ENCODE data around the gene HEATR3. TPM values are rescaled to one million over a fixed set of nuclear protein-coding genes. Genes with fewer than 3 reads are reported as not detected.

Gene HEATR3
- total RNA-seq, 1 experiment from 2014 or later, result 41.8 TPM

- intact Hi-C loops (cut with micrococcal nuclease; ENCODE audit: unreplicated experiment), result no loop called here
- no peak for DNase-seq (ENCODE audit: low spot score)
- Histone ChIP-seq H3K27ac (ENCODE audit: low read depth, low read length, poor library complexity, severe bottlenecking) (no peak overlapping the region), H3K27me3 (replicated peaks; ENCODE audit: insufficient read depth, low read depth, low read length, poor library complexity) (no peaks in the 10 kb centered on the region), H3K9me3 (ENCODE audit: low read depth, low read length, poor library complexity, severe bottlenecking) (no peaks in the 10 kb centered on the region), H3K4me1 (ENCODE audit: insufficient read depth, low read length, poor library complexity, severe bottlenecking) (no peaks in the 10 kb centered on the region), H3K36me3 (ENCODE audit: insufficient read depth, low read length, poor library complexity, severe bottlenecking) (no peaks in the 10 kb centered on the region), H3K4me3 (ENCODE audit: low read depth, low read length, poor library complexity, severe bottlenecking) (no peak overlapping the region)
- POLR2A ChIA-PET (ENCODE audit: low non-redundant PET), result no interaction called here
- CTCF ChIA-PET, result no interaction called here
- no TSS peak for BruUV-seq (replicated peaks)
- TF ChIP-seq EZH2 (IDR thresholded peaks at IDR 0.05; ENCODE audit: borderline replicate concordance, low read depth, low read length, poor library complexity, severe bottlenecking), result no peak
- TF ChIP-seq, protein P1, sequence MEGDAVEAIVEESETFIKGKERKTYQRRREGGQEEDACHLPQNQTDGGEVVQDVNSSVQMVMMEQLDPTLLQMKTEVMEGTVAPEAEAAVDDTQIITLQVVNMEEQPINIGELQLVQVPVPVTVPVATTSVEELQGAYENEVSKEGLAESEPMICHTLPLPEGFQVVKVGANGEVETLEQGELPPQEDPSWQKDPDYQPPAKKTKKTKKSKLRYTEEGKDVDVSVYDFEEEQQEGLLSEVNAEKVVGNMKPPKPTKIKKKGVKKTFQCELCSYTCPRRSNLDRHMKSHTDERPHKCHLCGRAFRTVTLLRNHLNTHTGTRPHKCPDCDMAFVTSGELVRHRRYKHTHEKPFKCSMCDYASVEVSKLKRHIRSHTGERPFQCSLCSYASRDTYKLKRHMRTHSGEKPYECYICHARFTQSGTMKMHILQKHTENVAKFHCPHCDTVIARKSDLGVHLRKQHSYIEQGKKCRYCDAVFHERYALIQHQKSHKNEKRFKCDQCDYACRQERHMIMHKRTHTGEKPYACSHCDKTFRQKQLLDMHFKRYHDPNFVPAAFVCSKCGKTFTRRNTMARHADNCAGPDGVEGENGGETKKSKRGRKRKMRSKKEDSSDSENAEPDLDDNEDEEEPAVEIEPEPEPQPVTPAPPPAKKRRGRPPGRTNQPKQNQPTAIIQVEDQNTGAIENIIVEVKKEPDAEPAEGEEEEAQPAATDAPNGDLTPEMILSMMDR (conservative IDR thresholded peaks at IDR 0.05; ENCODE audit: low read depth, low read length), result no peak
Observed at GRCh38 chr16:50114357-50115129, 48.8 kb downstream of the HEATR3 start.

DNA sequence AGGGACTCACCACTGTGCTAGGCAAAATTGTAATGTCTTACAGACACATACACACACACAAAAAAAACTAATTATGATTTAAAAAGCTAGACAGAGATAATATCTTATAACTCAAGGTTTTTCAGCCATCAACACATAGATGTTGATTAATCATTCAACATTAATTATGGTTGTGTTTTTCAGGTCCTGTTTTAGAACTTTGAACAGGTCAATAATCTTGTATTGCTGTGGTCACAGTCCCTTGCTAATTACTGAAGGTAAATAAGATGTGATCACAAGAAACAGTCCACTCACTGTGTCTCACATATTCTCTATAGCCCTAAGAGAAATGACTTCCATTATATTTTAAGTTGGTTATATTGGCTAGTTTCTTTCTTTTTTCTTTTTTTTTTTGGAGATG is 54.9 kb downstream of the HEATR3 start:
- Histone ChIP-seq H3K9me3 (ENCODE audit: low read depth, low read length, poor library complexity, severe bottlenecking) (no peaks in the 10 kb centered on the region), H3K4me3 (ENCODE audit: low read depth, low read length, poor library complexity, severe bottlenecking) (no peak overlapping the region), H3K27me3 (replicated peaks; ENCODE audit: insufficient read depth, low read depth, low read length, poor library complexity) (no peaks in the 10 kb centered on the region), H3K36me3 (ENCODE audit: insufficient read depth, low read length, poor library complexity, severe bottlenecking) (no peaks in the 10 kb centered on the region), H3K27ac (ENCODE audit: low read depth, low read length, poor library complexity, severe bottlenecking) (no peak overlapping the region), H3K4me1 (ENCODE audit: insufficient read depth, low read length, poor library complexity, severe bottlenecking) (no peaks in the 10 kb centered on the region)
- CTCF ChIA-PET, result no interaction called here
- DNase-seq (ENCODE audit: low spot score), result no peak
- no TSS peak for BruUV-seq (replicated peaks)
- TF ChIP-seq, protein P1 (conservative IDR thresholded peaks at IDR 0.05; ENCODE audit: low read depth, low read length), result no peak
- TF ChIP-seq EZH2 (IDR thresholded peaks at IDR 0.05; ENCODE audit: borderline replicate concordance, low read depth, low read length, poor library complexity, severe bottlenecking), result no peak
- POLR2A ChIA-PET (ENCODE audit: low non-redundant PET), result no interaction called here
- intact Hi-C loops (cut with micrococcal nuclease; ENCODE audit: unreplicated experiment), result no loop called here

DNA sequence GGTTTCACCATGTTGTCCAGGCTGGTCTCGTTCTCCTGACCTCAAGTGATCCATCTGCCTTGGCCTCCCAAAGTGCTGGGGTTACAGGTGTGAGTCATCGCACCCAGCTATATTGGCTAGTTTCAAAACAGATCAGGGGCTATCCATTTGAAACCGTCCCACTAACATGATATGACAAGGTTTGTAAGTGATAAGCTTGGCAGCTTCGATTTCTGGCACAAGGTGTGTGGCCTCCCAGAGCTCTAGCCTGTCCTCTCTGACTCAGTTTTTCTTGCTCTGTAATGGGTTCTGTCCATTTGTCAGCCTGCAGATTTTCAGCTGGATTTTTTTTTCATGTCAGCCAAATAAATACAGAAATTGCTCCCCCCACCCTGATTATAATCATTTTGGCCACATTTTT is 55.5 kb downstream of the HEATR3 start:
- DNase-seq (ENCODE audit: low spot score), result no peak
- H3K4me1 ChIP-seq (ENCODE audit: insufficient read depth, low read length, poor library complexity, severe bottlenecking), result no peaks in the 10 kb centered on the region
- H3K9me3 ChIP-seq (ENCODE audit: low read depth, low read length, poor library complexity, severe bottlenecking), result no peaks in the 10 kb centered on the region
- intact Hi-C loops (cut with micrococcal nuclease; ENCODE audit: unreplicated experiment), result no loop called here
- no peak overlapping the region for H3K4me3 ChIP-seq (ENCODE audit: low read depth, low read length, poor library complexity, severe bottlenecking)
- no peaks in the 10 kb centered on the region for H3K36me3 ChIP-seq (ENCODE audit: insufficient read depth, low read length, poor library complexity, severe bottlenecking)
- no TSS peak for BruUV-seq (replicated peaks)
- H3K27ac ChIP-seq (ENCODE audit: low read depth, low read length, poor library complexity, severe bottlenecking), result no peak overlapping the region
- TF ChIP-seq, protein P1 (conservative IDR thresholded peaks at IDR 0.05; ENCODE audit: low read depth, low read length), result no peak
- TF ChIP-seq EZH2 (IDR thresholded peaks at IDR 0.05; ENCODE audit: borderline replicate concordance, low read depth, low read length, poor library complexity, severe bottlenecking), result no peak
- POLR2A ChIA-PET (ENCODE audit: low non-redundant PET), result no interaction called here
- no peaks in the 10 kb centered on the region for H3K27me3 ChIP-seq (replicated peaks; ENCODE audit: insufficient read depth, low read depth, low read length, poor library complexity)
- CTCF ChIA-PET, result interaction anchor here (0.5 kb wide), 1 partner anchor 251 kb away, joined by 5 read pairs; no protein-coding TSS in a partner anchor
